Retinal pigment epithelial cell (primary cell): ENCODE measurements around the gene ZSWIM6.
A peak's percentile ranks its signal among the peaks of the same experiment; 100 is the strongest.

Experiments
- DNase-seq: peaks from one replicate; pipeline ENCODE4 v3.0.0-alpha.2; 2010; ENCODE audit warnings: low read depth
- H3K4me3 ChIP-seq: 2 replicates; pipeline ENCODE4 v1.5.1; 2011; ENCODE audit warnings: mild to moderate bottlenecking, low read length, control low read depth, moderate library complexity
- TF ChIP-seq, protein P1 (sequence below): conservative IDR thresholded peaks from 2 replicates; pipeline ENCODE4 v1.5.1; 2011; ENCODE audit warnings: low read depth, low read length, control low read depth, inconsistent platforms

ZSWIM6 gene

DNA sequence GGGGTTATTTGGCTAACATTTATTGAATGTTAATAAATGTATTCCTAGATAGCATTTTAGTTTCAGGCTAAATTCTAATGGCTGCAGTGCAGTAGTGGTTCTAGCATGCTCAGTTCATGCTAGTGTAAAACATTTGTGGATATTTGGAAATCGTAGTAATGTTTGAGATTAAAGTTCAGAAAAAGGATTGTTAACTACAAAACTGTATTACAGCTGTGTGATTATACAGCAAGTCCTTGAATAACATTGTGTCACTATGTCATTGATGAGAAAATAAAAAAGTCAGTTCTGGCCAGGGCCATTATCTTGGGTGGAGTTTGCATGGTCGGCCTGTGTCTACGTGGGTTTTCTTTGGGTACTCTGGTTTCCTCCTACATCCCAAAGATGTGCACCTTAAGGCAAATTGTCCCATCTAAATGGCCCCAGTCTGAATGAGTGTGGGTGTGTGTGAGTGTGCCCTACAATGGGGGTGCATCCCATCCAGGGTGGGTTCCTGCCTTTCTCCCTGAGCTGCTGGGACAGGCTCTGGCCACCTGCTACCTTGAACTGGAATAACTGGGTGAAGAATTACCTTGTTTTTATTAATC is 8.8 kb downstream of the ZSWIM6 start:
- TF ChIP-seq, protein P1, sequence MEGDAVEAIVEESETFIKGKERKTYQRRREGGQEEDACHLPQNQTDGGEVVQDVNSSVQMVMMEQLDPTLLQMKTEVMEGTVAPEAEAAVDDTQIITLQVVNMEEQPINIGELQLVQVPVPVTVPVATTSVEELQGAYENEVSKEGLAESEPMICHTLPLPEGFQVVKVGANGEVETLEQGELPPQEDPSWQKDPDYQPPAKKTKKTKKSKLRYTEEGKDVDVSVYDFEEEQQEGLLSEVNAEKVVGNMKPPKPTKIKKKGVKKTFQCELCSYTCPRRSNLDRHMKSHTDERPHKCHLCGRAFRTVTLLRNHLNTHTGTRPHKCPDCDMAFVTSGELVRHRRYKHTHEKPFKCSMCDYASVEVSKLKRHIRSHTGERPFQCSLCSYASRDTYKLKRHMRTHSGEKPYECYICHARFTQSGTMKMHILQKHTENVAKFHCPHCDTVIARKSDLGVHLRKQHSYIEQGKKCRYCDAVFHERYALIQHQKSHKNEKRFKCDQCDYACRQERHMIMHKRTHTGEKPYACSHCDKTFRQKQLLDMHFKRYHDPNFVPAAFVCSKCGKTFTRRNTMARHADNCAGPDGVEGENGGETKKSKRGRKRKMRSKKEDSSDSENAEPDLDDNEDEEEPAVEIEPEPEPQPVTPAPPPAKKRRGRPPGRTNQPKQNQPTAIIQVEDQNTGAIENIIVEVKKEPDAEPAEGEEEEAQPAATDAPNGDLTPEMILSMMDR: no peak
- DNase-seq: no peak
- H3K4me3 ChIP-seq: no peak overlapping the region

DNA sequence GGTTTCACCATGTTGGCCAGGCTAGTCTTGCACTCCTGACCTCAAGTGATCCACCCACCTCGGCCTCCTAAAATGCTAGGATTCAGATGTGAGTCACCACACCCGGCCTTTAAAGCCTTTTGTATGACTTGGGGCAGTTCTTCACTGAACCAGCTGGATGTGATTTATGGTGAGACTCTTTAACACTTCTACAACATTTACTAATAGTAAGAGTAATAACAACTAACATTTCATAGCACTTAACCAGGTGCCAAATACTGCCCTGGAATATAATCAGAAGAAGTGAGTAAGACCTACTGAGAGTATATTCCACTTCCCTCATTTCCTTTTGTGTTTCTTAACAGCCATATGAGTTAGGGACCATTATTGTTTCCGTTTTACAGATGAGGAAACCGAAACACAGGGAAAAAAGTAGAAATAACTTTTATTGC is 10.0 kb downstream of the ZSWIM6 start:
- no peak for DNase-seq
- H3K4me3 ChIP-seq: no peak overlapping the region
- TF ChIP-seq, protein P1: no peak

DNA sequence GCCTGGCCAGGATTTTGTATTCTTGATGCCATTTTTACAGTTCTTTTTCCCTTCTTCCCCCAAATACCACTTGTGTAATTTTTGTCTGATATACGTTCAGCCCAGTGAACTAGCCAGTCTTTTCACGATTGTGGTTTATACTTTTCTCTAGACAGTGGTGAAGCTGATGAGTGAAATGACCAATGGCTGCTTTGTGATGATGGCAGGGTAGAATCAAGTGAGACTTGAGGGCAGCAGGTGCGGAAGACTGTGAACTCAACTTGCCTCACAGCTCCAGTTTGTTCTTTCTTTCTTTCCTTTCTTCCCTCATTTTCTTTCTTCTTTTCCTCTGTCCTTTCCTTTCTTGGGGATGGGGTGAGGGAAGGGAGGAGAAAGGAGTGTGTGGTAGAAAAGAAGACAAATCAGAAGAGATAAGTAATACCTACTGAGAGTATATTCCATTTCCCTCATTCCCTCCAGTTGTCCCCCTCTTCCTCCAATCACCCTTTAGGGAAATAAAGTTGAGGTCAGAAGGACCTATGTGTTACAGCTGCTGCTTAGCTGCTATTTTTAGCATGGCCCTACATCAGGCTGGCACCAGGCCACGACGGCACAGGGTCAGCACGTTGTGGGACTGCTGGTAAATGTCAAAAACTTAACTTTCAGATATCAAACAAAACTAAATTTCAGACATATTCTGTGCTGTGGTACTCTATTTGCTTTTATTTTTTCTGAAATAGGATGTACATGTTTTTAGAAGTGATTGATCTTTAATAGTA is 12.3 kb downstream of the ZSWIM6 start:
- DNase-seq: no peak
- TF ChIP-seq, protein P1: no peak
- H3K4me3 ChIP-seq: no peak overlapping the region

DNA sequence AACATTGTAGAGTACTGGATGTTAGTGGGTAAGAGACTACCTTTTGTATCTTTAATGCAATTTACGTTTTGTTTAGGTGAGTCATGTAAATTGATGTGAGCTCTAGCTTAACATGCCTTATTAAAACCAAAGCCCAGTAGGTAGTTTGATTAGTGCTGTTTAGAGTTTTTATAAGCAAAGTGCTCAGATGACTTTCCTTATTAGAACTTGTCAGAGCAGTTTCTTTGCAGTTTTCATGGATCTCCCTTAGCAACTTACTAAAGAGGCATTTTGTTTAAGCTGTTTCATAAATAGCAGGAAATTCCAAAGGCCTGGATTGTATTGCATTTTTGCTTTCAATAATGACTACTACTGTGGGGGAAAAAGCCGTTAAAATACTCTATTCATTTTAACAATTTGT is 14.5 kb downstream of the ZSWIM6 start:
- TF ChIP-seq, protein P1: no peak
- DNase-seq: no peak
- H3K4me3 ChIP-seq: no peak overlapping the region

DNA sequence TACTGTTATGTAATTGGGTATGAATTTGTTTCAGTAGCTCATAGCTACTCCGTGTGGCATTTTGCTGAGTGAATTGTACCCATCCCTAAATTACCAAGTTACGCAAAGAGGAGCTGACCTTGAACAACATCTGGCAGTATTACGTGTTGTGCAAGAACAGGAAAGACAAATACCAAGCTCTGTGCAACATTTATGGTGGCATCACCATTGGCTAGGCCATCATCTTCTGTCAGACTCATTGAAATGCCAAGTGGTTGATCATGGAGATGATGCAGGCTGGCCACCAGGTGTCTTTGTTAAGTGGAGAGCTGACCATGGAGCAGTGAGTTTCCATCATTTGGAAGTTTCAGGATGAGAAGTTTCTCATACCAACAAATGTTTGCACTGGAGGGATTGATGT is 15.0 kb downstream of the ZSWIM6 start:
- TF ChIP-seq, protein P1: peak; percentile 6
- H3K4me3 ChIP-seq: no peak overlapping the region
- no peak for DNase-seq

DNA sequence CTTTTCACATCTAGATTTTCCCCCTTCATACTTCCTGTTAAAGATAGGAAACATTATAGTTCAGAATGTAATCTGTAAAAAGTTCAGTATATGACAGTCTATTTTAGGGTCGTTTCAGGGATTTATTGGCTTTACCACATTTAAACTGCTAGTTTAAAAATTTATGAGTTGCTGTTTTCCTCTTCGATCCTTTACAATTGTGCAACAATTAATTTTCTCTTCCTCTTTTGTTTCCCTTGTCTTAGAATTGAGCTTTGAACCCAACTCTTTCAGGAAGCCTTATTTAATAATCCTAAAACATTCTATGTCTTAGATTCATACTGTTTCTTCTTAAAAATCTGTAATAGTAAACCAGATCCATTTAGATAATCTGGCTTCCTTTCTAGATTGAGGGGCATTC is 16.4 kb downstream of the ZSWIM6 start:
- DNase-seq: no peak
- TF ChIP-seq, protein P1: no peak
- H3K4me3 ChIP-seq: no peak overlapping the region

DNA sequence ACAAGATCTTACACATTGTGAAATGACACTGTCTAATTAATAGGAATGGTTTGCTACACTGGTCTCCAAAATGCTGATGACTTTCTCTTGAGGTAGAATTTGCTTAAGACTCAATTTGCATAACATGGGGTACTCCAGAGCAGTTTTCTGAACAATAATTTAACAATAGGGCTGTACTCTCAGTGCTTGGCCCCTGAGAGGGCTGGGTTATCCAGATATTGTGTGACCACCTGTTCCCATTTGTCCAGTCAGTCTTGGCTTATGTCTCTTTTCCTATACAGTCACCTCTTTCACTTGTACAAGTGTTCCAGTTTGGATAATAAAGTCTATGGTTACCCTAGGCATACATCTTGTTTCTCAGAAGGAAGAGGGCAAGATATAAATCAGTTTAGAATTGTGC is 17.9 kb downstream of the ZSWIM6 start:
- TF ChIP-seq, protein P1: no peak
- DNase-seq: no peak
- no peak overlapping the region for H3K4me3 ChIP-seq
